GM12872 (cell line): ENCODE results near the gene DMXL1.

Experiments
- CTCF ChIP-seq: IDR thresholded peaks from 3 replicates; pipeline ENCODE4 v1.5.1; 2011; ENCODE audit warnings: low read depth, mild to moderate bottlenecking, low read length, moderate library complexity; ENCODE audit not compliant: insufficient read depth

Gene DMXL1

GRCh38 chr5:119218830-119219782 is 148.2 kb downstream of the DMXL1 start:
- TF ChIP-seq CTCF: no peak

- TF ChIP-seq CTCF: no peak
Measured at GRCh38 chr5:119220576-119221197, 149.8 kb downstream of the DMXL1 start.

GRCh38 chr5:119221330-119221729 is 150.4 kb downstream of the DMXL1 start:
- TF ChIP-seq CTCF: no peak

GRCh38 chr5:119229950-119230349 is 159.1 kb downstream of the DMXL1 start:
- TF ChIP-seq CTCF: no peak

- TF ChIP-seq CTCF: no peak
Measured at GRCh38 chr5:119238265-119239118, 167.6 kb downstream of the DMXL1 start.

GRCh38 chr5:119239119-119239417 is 168.2 kb downstream of the DMXL1 start:
- TF ChIP-seq CTCF: no peak

- TF ChIP-seq CTCF: no peak
Measured at GRCh38 chr5:119243888-119244287, 173.0 kb downstream of the DMXL1 start.
